GM23338 (cell line): ENCODE data around the gene RUNX1. TPM values are rescaled to one million over a fixed set of nuclear protein-coding genes. Genes with fewer than 3 reads are reported as not detected.

ENCODE experiments used
- ATAC-seq: fragments of 200-7000 bp; cut with Tn5 transposase; 3 replicates; pipeline ENCODE4 v1.9.1; 2020
- DNase-seq: peaks from one replicate; pipeline ENCODE4 v3.0.0-alpha.2; 2015; ENCODE audit warnings: low spot score
- H2AFZ ChIP-seq: fragments of 200-600 bp; sonication (generic); 2 replicates; pipeline ENCODE4 v1.8.0; 2016; ENCODE audit warnings: antibody characterized with exemption, mild to moderate bottlenecking, moderate library complexity
- H3F3A ChIP-seq: fragments of 200-600 bp; sonication (generic); replicated peaks from 2 replicates; pipeline ENCODE4 v1.8.0; 2017; ENCODE audit warnings: antibody characterized with exemption, mixed run types, low read depth
- H3K27ac ChIP-seq: fragments of 200-600 bp; sonication (generic); 2 replicates; pipeline ENCODE4 v1.6.1; 2016; ENCODE audit warnings: low read depth
- H3K27me3 ChIP-seq: fragments of 200-600 bp; sonication (generic); 2 replicates; pipeline ENCODE4 v1.8.0; 2016; ENCODE audit warnings: mild to moderate bottlenecking, mixed run types, moderate library complexity; ENCODE audit not compliant: insufficient read depth
- H3K36me3 ChIP-seq: fragments of 200-600 bp; sonication (generic); 2 replicates; pipeline ENCODE4 v1.8.0; 2016; ENCODE audit warnings: mild to moderate bottlenecking; ENCODE audit not compliant: insufficient read depth
- H3K4me1 ChIP-seq: fragments of 200-600 bp; sonication (generic); 2 replicates; pipeline ENCODE4 v1.8.0; 2016; ENCODE audit warnings: mild to moderate bottlenecking, moderate library complexity; ENCODE audit not compliant: insufficient read depth
- H3K4me2 ChIP-seq: fragments of 200-600 bp; sonication (generic); 2 replicates; pipeline ENCODE4 v1.7.1; 2017; ENCODE audit warnings: mixed run types
- H3K4me3 ChIP-seq: fragments of 200-600 bp; sonication (generic); 2 replicates; pipeline ENCODE4 v1.6.1; 2016; ENCODE audit warnings: mixed run types
- H3K79me2 ChIP-seq: fragments of 200-600 bp; sonication (generic); replicated peaks from 2 replicates; pipeline ENCODE4 v1.8.0; 2017; ENCODE audit warnings: mild to moderate bottlenecking; ENCODE audit not compliant: insufficient read depth
- H3K9me2 ChIP-seq: fragments of 200-600 bp; sonication (generic); 2 replicates; pipeline ENCODE4 v1.8.0; 2017; ENCODE audit not compliant: insufficient read depth
- H4K20me1 ChIP-seq: fragments of 200-600 bp; sonication (generic); replicated peaks from 2 replicates; pipeline ENCODE4 v1.8.0; 2017; ENCODE audit warnings: mild to moderate bottlenecking; ENCODE audit not compliant: insufficient read depth
- H3K27ac Mint-ChIP-seq: 2 replicates; pipeline ENCODE4 v1.8.0; 2020; ENCODE audit warnings: inconsistent platforms, mild to moderate bottlenecking, moderate library complexity, mixed read lengths
- H3K27me3 Mint-ChIP-seq: 3 replicates; pipeline ENCODE4 v1.8.0; 2022; ENCODE audit warnings: low read depth, mild to moderate bottlenecking, moderate library complexity, mixed read lengths, inconsistent platforms; ENCODE audit not compliant: insufficient read depth, poor library complexity
- H3K36me3 Mint-ChIP-seq: 3 replicates; pipeline ENCODE4 v1.8.0; 2021; ENCODE audit warnings: low read depth, mild to moderate bottlenecking, inconsistent platforms, moderate library complexity, mixed read lengths
- H3K4me1 Mint-ChIP-seq: 3 replicates; pipeline ENCODE4 v1.8.0; 2020; ENCODE audit warnings: mild to moderate bottlenecking, inconsistent platforms, mixed read lengths
- H3K4me3 Mint-ChIP-seq: 3 replicates; pipeline ENCODE4 v1.8.0; 2021; ENCODE audit warnings: moderate library complexity, mild to moderate bottlenecking, inconsistent platforms, mixed read lengths
- H3K9me3 Mint-ChIP-seq: 3 replicates; pipeline ENCODE4 v1.8.0; 2020; ENCODE audit warnings: moderate library complexity, mild to moderate bottlenecking, inconsistent platforms, mixed read lengths
- CREB1 ChIP-seq: fragments of 250-450 bp; sonication (Bioruptor Pico); IDR thresholded peaks from 2 replicates; pipeline ENCODE4 v1.5.0; 2020; ENCODE audit warnings: low read depth, mild to moderate bottlenecking, moderate library complexity
- CTCF ChIP-seq, 2 experiments: fragments of 200-600 bp in 1 of 2; sonication (generic) in 1 of 2; conservative IDR thresholded peaks; 2 replicates each; pipeline versions ENCODE4 v1.5.1 to v1.6.1; 2016 to 2017; ENCODE audit warnings: antibody characterized with exemption in 2 of 2, low read depth in 2 of 2, mild to moderate bottlenecking in 2 of 2, moderate library complexity in 1 of 2
- ETS1 ChIP-seq: IDR thresholded peaks from 2 replicates; pipeline ENCODE4 v1.6.1; 2016; ENCODE audit warnings: antibody characterized with exemption
- EZH2 ChIP-seq: fragments of 200-600 bp; sonication (generic); IDR thresholded peaks from one replicate; pipeline ENCODE4 v1.8.0; 2017; ENCODE audit warnings: antibody characterized with exemption, mild to moderate bottlenecking, low read depth; ENCODE audit not compliant: unreplicated experiment
- EZH2phosphoT487 ChIP-seq: fragments of 200-600 bp; sonication (generic); IDR thresholded peaks from one replicate; pipeline ENCODE4 v1.8.1; 2018; ENCODE audit warnings: antibody characterized with exemption; ENCODE audit not compliant: unreplicated experiment
- JUNB ChIP-seq: IDR thresholded peaks from one replicate; pipeline ENCODE4 v1.6.1; 2016; ENCODE audit warnings: antibody characterized with exemption; ENCODE audit not compliant: unreplicated experiment
- NANOG ChIP-seq: IDR thresholded peaks from 2 replicates; pipeline ENCODE4 v1.6.1; 2016; ENCODE audit warnings: antibody characterized with exemption, borderline replicate concordance
- POLR2AphosphoS5 ChIP-seq: IDR thresholded peaks from 2 replicates; pipeline ENCODE4 v1.6.1; 2016; ENCODE audit warnings: antibody characterized with exemption, low read depth
- REST ChIP-seq: IDR thresholded peaks from one replicate; pipeline ENCODE4 v1.6.1; 2018; ENCODE audit warnings: antibody characterized with exemption; ENCODE audit not compliant: unreplicated experiment
- STAT1 ChIP-seq: IDR thresholded peaks from one replicate; pipeline ENCODE4 v1.6.1; 2016; ENCODE audit warnings: antibody characterized with exemption; ENCODE audit not compliant: unreplicated experiment
- ZNF114 ChIP-seq: fragments of 250-450 bp; sonication (Bioruptor Pico); IDR thresholded peaks from 2 replicates; pipeline ENCODE4 v1.5.0; 2020; ENCODE audit warnings: mild to moderate bottlenecking, moderate library complexity
- ZNF331 ChIP-seq: fragments of 250-450 bp; sonication (Bioruptor Pico); IDR thresholded peaks from 2 replicates; pipeline ENCODE4 v1.5.0; 2020; ENCODE audit warnings: low read depth, mild to moderate bottlenecking, moderate library complexity
- polyA plus RNA-seq: library from polyadenylated mRNA; unstranded; fragments of >200 nt; fragmentation: Nextera tagmentation; extraction: Ambion mirVana; gene quantifications from 2 replicates; pipeline ENCODE4 v1.2.1, GENCODE V29; 2016
- total RNA-seq: library from RNA; depleted of rRNA; stranded (reverse); fragments of >200 nt; shearing (Covaris generic); gene quantifications from 2 replicates; pipeline ENCODE4 v1.2.3, GENCODE V29; 2014

Gene RUNX1
- total and polyA plus RNA-seq, 2 experiments from 2014 or later = 0.29 to 1.1 TPM

DNA sequence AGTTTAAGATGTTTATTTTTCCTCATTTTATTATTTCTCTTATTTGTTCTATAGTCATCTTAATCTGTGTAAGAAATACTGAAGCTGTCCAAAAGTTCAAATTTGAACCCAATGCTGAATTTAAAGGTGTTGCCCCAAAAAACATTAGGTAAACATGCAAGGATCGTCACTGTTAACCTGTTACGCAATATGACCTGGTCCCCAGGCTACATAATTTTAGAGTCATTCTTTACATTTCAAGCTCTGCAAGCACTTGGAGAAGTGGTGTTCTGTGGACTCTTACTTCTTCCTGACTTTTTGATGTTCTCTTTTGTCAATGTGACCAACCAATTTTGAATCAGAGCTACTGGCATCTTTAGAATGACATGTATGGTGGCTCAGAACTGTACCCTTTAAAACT is 274.4 kb downstream of the RUNX1 start (continued):
- no peak for TF ChIP-seq REST
- TF ChIP-seq STAT1 = no peak
- no peak for TF ChIP-seq POLR2AphosphoS5
- TF ChIP-seq EZH2 = no peak
- TF ChIP-seq EZH2phosphoT487 = no peak
- no peak for TF ChIP-seq ETS1
- TF ChIP-seq ZNF331 (CRISPR knock-in tag) = no peak
- TF ChIP-seq NANOG = no peak
- TF ChIP-seq JUNB = no peak

DNA sequence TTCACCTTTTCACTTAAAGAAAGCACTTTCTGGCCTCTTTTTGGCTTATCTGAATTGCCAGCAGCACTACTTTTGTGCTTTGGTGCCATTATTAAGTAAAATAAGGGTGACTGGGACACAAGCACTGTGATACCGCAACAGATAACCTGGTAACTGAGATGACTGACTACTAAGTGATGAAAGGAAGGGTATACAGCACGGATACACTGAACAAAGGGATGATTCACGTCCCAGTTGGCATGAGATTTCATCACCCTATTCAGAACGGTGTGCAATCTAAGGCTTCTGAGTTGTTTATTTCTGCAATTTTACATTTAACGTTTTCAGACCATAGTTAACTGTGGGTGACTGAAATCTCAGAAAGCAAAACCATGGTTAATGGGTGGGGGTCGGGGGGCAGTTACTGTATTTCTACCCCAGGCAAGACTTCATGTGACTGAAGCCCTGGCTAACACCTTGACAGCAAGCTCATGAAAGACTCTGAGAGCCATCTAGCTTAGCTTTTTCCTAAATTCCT is 277.5 kb downstream of the RUNX1 start:
- Histone ChIP-seq H3K36me3 (no peaks in the 10 kb centered on the region), H2AFZ (no peak overlapping the region), H3K4me2 (no peak overlapping the region), H3K4me1 (no peaks in the 10 kb centered on the region), H4K20me1 (no peaks in the 10 kb centered on the region), H3F3A (no peaks in the 10 kb centered on the region), H3K9me2 (no peaks in the 10 kb centered on the region), H3K27me3 (no peaks in the 10 kb centered on the region), H3K4me3 (no peak overlapping the region), H3K27ac (no peak overlapping the region), H3K79me2 (no peaks in the 10 kb centered on the region)
- DNase-seq = no peak
- Mint-ChIP-seq H3K4me3 (no peak overlapping the region), H3K9me3 (no peaks in the 10 kb centered on the region), H3K4me1 (no peaks in the 10 kb centered on the region), H3K27me3 (peaks cover 3% of the 10 kb centered on the region), H3K36me3 (no peaks in the 10 kb centered on the region), H3K27ac (no peak overlapping the region)
- ATAC-seq = no peak
- TF ChIP-seq CTCF (conservative IDR thresholded peaks at IDR 0.05; ENCODE audit: low read depth in 2 of 2) (no peak), EZH2 (no peak), JUNB (no peak), CREB1 (CRISPR knock-in tag) (no peak), REST (no peak), ZNF331 (CRISPR knock-in tag) (no peak), EZH2phosphoT487 (no peak), ETS1 (no peak), STAT1 (no peak), NANOG (no peak), ZNF114 (no peak)
